H1 (cell line): ENCODE results near the gene OR5AU1. TPM values are rescaled to one million over a fixed set of nuclear protein-coding genes. Genes with fewer than 3 reads are reported as not detected.

Source experiments
- CTCF ChIA-PET: fragments of 300-600 bp; sonication (Branson Sonifier 250); formaldehyde crosslinking; loops from one replicate; lab custom pipeline; 2021; ENCODE audit not compliant: partially characterized antibody; lab: Charles Lee
- POLR2A ChIA-PET: fragments of 300-600 bp; sonication (Branson Sonifier 250); formaldehyde crosslinking; loops from one replicate; lab custom pipeline; 2021; ENCODE audit warnings: inconsistent platforms; ENCODE audit not compliant: partially characterized antibody; lab: Charles Lee
- DNase-seq, 2 experiments: peaks; one replicate each; pipeline versions ENCODE4 v3.0.0 to v3.0.0-alpha.2; 2010 to 2022; ENCODE audit warnings: low spot score in 2 of 2, low read depth in 1 of 2, mixed read lengths in 1 of 2
- FAIRE-seq: peaks from 2 replicates; lab custom pipeline; 2011; peaks lifted over from hg19 to GRCh38; lab: Jason Lieb, UNC
- H2AFZ ChIP-seq: 2 replicates; pipeline ENCODE4 v1.8.1; 2012; ENCODE audit warnings: low read length, inconsistent platforms
- H2AK5ac ChIP-seq: 2 replicates; pipeline ENCODE4 v1.6.1; 2013; ENCODE audit warnings: low read depth, low read length
- H2BK120ac ChIP-seq: replicated peaks from 2 replicates; pipeline ENCODE3; 2013; ENCODE audit warnings: low read depth, low read length, inconsistent platforms
- H2BK12ac ChIP-seq: 2 replicates; pipeline ENCODE4 v1.6.1; 2013; ENCODE audit warnings: low read depth, low read length
- H2BK15ac ChIP-seq: 2 replicates; pipeline ENCODE4 v1.6.1; 2013; ENCODE audit warnings: low read length
- H2BK20ac ChIP-seq: 2 replicates; pipeline ENCODE4 v1.6.1; 2013; ENCODE audit warnings: low read length
- H2BK5ac ChIP-seq: 2 replicates; pipeline ENCODE4 v1.6.1; 2013; ENCODE audit warnings: low read depth, low read length
- H3K14ac ChIP-seq: 2 replicates; pipeline ENCODE4 v1.6.1; 2013; ENCODE audit warnings: inconsistent platforms; ENCODE audit not compliant: insufficient read length
- H3K18ac ChIP-seq: 2 replicates; pipeline ENCODE4 v1.6.1; 2013; ENCODE audit warnings: low read length; ENCODE audit errors: extremely low read depth
- H3K23ac ChIP-seq: 2 replicates; pipeline ENCODE4 v1.6.1; 2013; ENCODE audit warnings: inconsistent platforms; ENCODE audit not compliant: insufficient read length
- H3K23me2 ChIP-seq: 2 replicates; pipeline ENCODE4 v1.6.1; 2013; ENCODE audit warnings: low read depth, low read length
- H3K27ac ChIP-seq: 2 replicates; pipeline ENCODE4 v1.6.1; 2011; ENCODE audit warnings: low read depth, low read length, inconsistent platforms
- H3K27me3 ChIP-seq, 4 experiments: replicated peaks in 1 of 4; 1 replicate in 1 of 4; 2 replicates in 3 of 4; pipeline versions ENCODE4 v1.6.1 to v1.8.1; 2011 to 2013; ENCODE audit warnings: low read length in 3 of 4, mild to moderate bottlenecking in 3 of 4, inconsistent platforms in 2 of 4, mixed read lengths in 2 of 4, moderate library complexity in 1 of 4; ENCODE audit not compliant: control insufficient read depth in 3 of 4, insufficient read depth in 3 of 4; ENCODE audit errors: extremely low read depth in 1 of 4
- H3K36me3 ChIP-seq, 4 experiments: 2 replicates each; pipeline versions ENCODE4 v1.6.1 to v1.8.1; 2011 to 2013; ENCODE audit warnings: mild to moderate bottlenecking in 4 of 4, low read length in 3 of 4, moderate library complexity in 2 of 4, control low read depth in 1 of 4, inconsistent platforms in 1 of 4; ENCODE audit not compliant: insufficient read depth in 4 of 4, control insufficient read depth in 2 of 4
- H3K4ac ChIP-seq: replicated peaks from 2 replicates; pipeline ENCODE3; 2013; ENCODE audit warnings: low read length, low read depth, mixed read lengths, inconsistent platforms; ENCODE audit not compliant: insufficient read length
- H3K4me1 ChIP-seq, 4 experiments: replicated peaks in 1 of 4; 1 replicate in 1 of 4; 2 replicates in 3 of 4; pipeline versions ENCODE4 v1.6.1 to v1.8.1; 2011 to 2013; ENCODE audit warnings: low read length in 3 of 4, inconsistent platforms in 2 of 4, mixed read lengths in 1 of 4; ENCODE audit not compliant: insufficient read depth in 4 of 4, control insufficient read depth in 3 of 4
- H3K4me2 ChIP-seq, 2 experiments: 2 replicates each; pipeline versions ENCODE4 v1.6.1 to v1.8.1; 2011 to 2013; ENCODE audit warnings: low read depth in 2 of 2, low read length in 2 of 2, control low read depth in 1 of 2, inconsistent platforms in 1 of 2, mild to moderate bottlenecking in 1 of 2; ENCODE audit not compliant: insufficient read depth in 1 of 2
- H3K4me3 ChIP-seq, 4 experiments: fragments of 200-600, 300-600 bp in 1 of 4; sonication (generic), shearing (Covaris generic), sonication (Bioruptor Twin) in 1 of 4; 2 replicates each; pipeline versions ENCODE4 v1.5.1 to v1.8.1; 2011 to 2016; ENCODE audit warnings: low read length in 4 of 4, low read depth in 3 of 4, control low read depth in 2 of 4, inconsistent platforms in 2 of 4, mild to moderate bottlenecking in 2 of 4, mixed read lengths in 1 of 4, moderate library complexity in 1 of 4; ENCODE audit not compliant: insufficient read depth in 2 of 4; ENCODE audit errors: extremely low read depth in 1 of 4
- H3K56ac ChIP-seq: replicated peaks from 2 replicates; pipeline ENCODE3; 2013; ENCODE audit warnings: low read depth, mild to moderate bottlenecking, mixed read lengths, low read length, inconsistent platforms; ENCODE audit not compliant: insufficient read length
- H3K79me1 ChIP-seq: 2 replicates; pipeline ENCODE4 v1.6.1; 2013; ENCODE audit warnings: low read depth, low read length, control low read depth
- H3K79me2 ChIP-seq, 2 experiments: 2 replicates each; pipeline versions ENCODE4 v1.6.1 to v1.8.1; 2012 to 2013; ENCODE audit warnings: low read length in 2 of 2, mild to moderate bottlenecking in 2 of 2, inconsistent platforms in 1 of 2; ENCODE audit not compliant: insufficient read depth in 2 of 2, control insufficient read depth in 1 of 2
- H3K9ac ChIP-seq, 4 experiments: replicated peaks in 1 of 4; 1 replicate in 1 of 4; 2 replicates in 3 of 4; pipeline versions ENCODE4 v1.6.1 to v1.8.1; 2011 to 2013; ENCODE audit warnings: low read depth in 3 of 4, low read length in 3 of 4, control low read depth in 2 of 4, mild to moderate bottlenecking in 2 of 4, moderate library complexity in 2 of 4, inconsistent platforms in 1 of 4; ENCODE audit errors: extremely low read depth in 1 of 4
- H3K9me3 ChIP-seq, 2 experiments: 2 replicates each; pipeline versions ENCODE4 v1.6.1 to v1.8.1; 2012 to 2013; ENCODE audit warnings: mild to moderate bottlenecking in 2 of 2, moderate library complexity in 2 of 2, control low read depth in 1 of 2, inconsistent platforms in 1 of 2, low read depth in 1 of 2, low read length in 1 of 2, mixed read lengths in 1 of 2; ENCODE audit not compliant: insufficient read depth in 2 of 2
- H4K20me1 ChIP-seq, 2 experiments: replicated peaks in 1 of 2; 2 replicates each; pipeline versions ENCODE3 to v1.8.1; 2011 to 2013; ENCODE audit warnings: inconsistent platforms in 2 of 2, low read length in 2 of 2, mild to moderate bottlenecking in 1 of 2; ENCODE audit not compliant: insufficient read depth in 2 of 2, control insufficient read depth in 1 of 2
- H4K5ac ChIP-seq: 2 replicates; pipeline ENCODE4 v1.6.1; 2013; ENCODE audit warnings: low read length, low read depth, mixed read lengths, inconsistent platforms; ENCODE audit not compliant: insufficient read length
- H4K8ac ChIP-seq: 2 replicates; pipeline ENCODE4 v1.8.0; 2013; ENCODE audit warnings: mild to moderate bottlenecking, moderate library complexity, low read length, inconsistent platforms; ENCODE audit not compliant: insufficient read depth; ENCODE audit errors: extremely low read depth
- H4K91ac ChIP-seq: replicated peaks from 2 replicates; pipeline ENCODE3; 2013; ENCODE audit warnings: low read length, mixed read lengths, inconsistent platforms; ENCODE audit not compliant: insufficient read length
- ASH2L ChIP-seq: fragments of 200-600, 300-600 bp; sonication (generic); IDR thresholded peaks from one replicate; pipeline ENCODE4 v1.7.1; 2017; ENCODE audit warnings: low read length
- CHD2 ChIP-seq: IDR thresholded peaks from 2 replicates; pipeline ENCODE4 v1.6.1; 2012; ENCODE audit warnings: low read length, improper control_type of control experiment
- KDM4A ChIP-seq: IDR thresholded peaks from one replicate; pipeline ENCODE4 v1.7.1; 2012; ENCODE audit warnings: low read depth, mild to moderate bottlenecking, moderate library complexity, low read length, inconsistent platforms; ENCODE audit not compliant: severe bottlenecking
- MAX ChIP-seq: IDR thresholded peaks from 2 replicates; pipeline ENCODE4 v1.6.1; 2012; ENCODE audit warnings: inconsistent platforms
- PHF8 ChIP-seq: fragments of 200-600 bp; sonication (generic); conservative IDR thresholded peaks from 2 replicates; pipeline ENCODE4 v1.7.1; 2012; ENCODE audit warnings: low read depth, mild to moderate bottlenecking, inconsistent platforms, low read length, moderate library complexity
- RBBP5 ChIP-seq: IDR thresholded peaks from 2 replicates; pipeline ENCODE4 v1.7.1; 2012; ENCODE audit warnings: low read depth, mild to moderate bottlenecking, inconsistent platforms, low read length, moderate library complexity, borderline replicate concordance
- RXRA ChIP-seq: IDR thresholded peaks from 2 replicates; pipeline ENCODE4 v1.6.1; 2011; ENCODE audit warnings: low read depth, mild to moderate bottlenecking, low read length, moderate library complexity; ENCODE audit not compliant: insufficient read depth
- SIX5 ChIP-seq: IDR thresholded peaks from 2 replicates; pipeline ENCODE4 v1.6.1; 2011; ENCODE audit warnings: mild to moderate bottlenecking, low read depth, low read length
- TAF1 ChIP-seq: IDR thresholded peaks from 2 replicates; pipeline ENCODE4 v1.6.1; 2011; ENCODE audit warnings: mild to moderate bottlenecking, low read depth, low read length
- WGBS, 2 experiments: shearing (Covaris generic) in 1 of 2; methylation state at CpG; one replicate each; pipeline versions ENCODE4 v1.1.6 to v1.1.7; 2013 to 2015; ENCODE audit warnings: low lambda C conversion rate in 2 of 2, mixed read lengths in 2 of 2, inconsistent platforms in 1 of 2, low coverage in 1 of 2, missing lambda C conversion rate in 1 of 2; ENCODE audit not compliant: insufficient replicate concordance in 2 of 2, insufficient coverage in 1 of 2, insufficient read length in 1 of 2; ENCODE audit errors: extremely low coverage in 1 of 2, missing lambda C conversion rate in 1 of 2; 5-methylcytosine and 5-hydroxymethylcytosine counted together
- polyA plus RNA-seq, 7 experiments: library from polyadenylated mRNA; depleted of rRNA in 3 of 7; stranded (reverse) in 5 of 7; unstranded in 2 of 7; fragments of >200 nt in 5 of 7; fragments of 200-250 nt in 2 of 7; gene quantifications; 1 replicate in 5 of 7; 2 replicates in 1 of 7; 4 replicates in 1 of 7; pipeline versions ENCODE4 v1.2.1 to v1.2.3, GENCODE V29; 2011 to 2013; ENCODE audit warnings: missing spikeins in 2 of 7, mixed read lengths in 2 of 7
- total RNA-seq: library from RNA; stranded (reverse); fragmentation: NEBNext Ultra II Directional; extraction: Animal tissue kit (Norgen Biotek cat#: 25700); gene quantifications from 2 replicates; pipeline ENCODE4 v1.2.1, GENCODE V29; 2021
- TF ChIP-seq, protein P1 (sequence below): IDR thresholded peaks from 2 replicates; pipeline ENCODE4 v1.6.1; 2012; ENCODE audit warnings: inconsistent platforms

Gene OR5AU1
- total and polyA plus RNA-seq, 2 of the 8 experiments (the other 6 are each of a cell fraction or from before 2014, with no cell fraction given) = not detected

GRCh38 chr14:21185491-21185890 lies 29.6 kb upstream of the OR5AU1 start:
- Histone ChIP-seq H3K23ac (no peak overlapping the region), H2BK15ac (no peak overlapping the region), H2AK5ac (no peak overlapping the region)

More at GRCh38 chr14:21185491-21185890, 29.6 kb upstream of the OR5AU1 start:
- ChIA-PET POLR2A (no interaction called here), CTCF (interaction anchor here (1.4 kb wide), 1 partner anchor 23 kb away, joined by 3 read pairs; no protein-coding TSS in a partner anchor)
- H3K18ac ChIP-seq = no peak overlapping the region
- no peak overlapping the region for H4K5ac ChIP-seq
- no peak overlapping the region for H4K91ac ChIP-seq
- H2AFZ ChIP-seq = no peak overlapping the region
- 85% methylated on average over 5 of the region's 5 CpGs; no CpG with 5 or more reads in 1 of the 2 experiments for WGBS, 2 experiments
- H2BK120ac ChIP-seq = no peak overlapping the region
- H3K4me1 ChIP-seq = no peaks in the 10 kb centered on the region
- H3K23me2 ChIP-seq = no peaks in the 10 kb centered on the region
- no peak overlapping the region for H2BK12ac ChIP-seq
- H3K4ac ChIP-seq = no peak overlapping the region
- H3K4me3 ChIP-seq = no peak overlapping the region
- no peak overlapping the region for H4K8ac ChIP-seq
- DNase-seq (no peak), FAIRE-seq (no peak)
- H2BK5ac ChIP-seq = no peak overlapping the region
- H2BK20ac ChIP-seq = no peak overlapping the region
- TF ChIP-seq MAX (no peak), KDM4A (no peak), CHD2 (no peak), RBBP5 (no peak), ASH2L (no peak), TAF1 (no peak), SIX5 (no peak), RXRA (no peak), PHF8 (no peak)
- TF ChIP-seq, protein P1, sequence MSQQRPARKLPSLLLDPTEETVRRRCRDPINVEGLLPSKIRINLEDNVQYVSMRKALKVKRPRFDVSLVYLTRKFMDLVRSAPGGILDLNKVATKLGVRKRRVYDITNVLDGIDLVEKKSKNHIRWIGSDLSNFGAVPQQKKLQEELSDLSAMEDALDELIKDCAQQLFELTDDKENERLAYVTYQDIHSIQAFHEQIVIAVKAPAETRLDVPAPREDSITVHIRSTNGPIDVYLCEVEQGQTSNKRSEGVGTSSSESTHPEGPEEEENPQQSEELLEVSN = no peak
- H3K36me3 ChIP-seq = no peaks in the 10 kb centered on the region
- no peaks in the 10 kb centered on the region for H3K79me2 ChIP-seq
- no peak overlapping the region for H3K27ac ChIP-seq
- no peaks in the 10 kb centered on the region for H3K79me1 ChIP-seq
- H3K9me3 ChIP-seq = peaks cover 0 to 6% of the 10 kb centered on the region in 2 experiments; a peak in 1 of 4 replicates
- H3K14ac ChIP-seq = no peak overlapping the region
- H3K9ac ChIP-seq = no peak overlapping the region
- H3K4me2 ChIP-seq = no peak overlapping the region
- no peaks in the 10 kb centered on the region for H3K27me3 ChIP-seq
- no peaks in the 10 kb centered on the region for H4K20me1 ChIP-seq
- H3K56ac ChIP-seq = no peak overlapping the region
